ENCODE data around the gene PPP1R18.

DNA sequence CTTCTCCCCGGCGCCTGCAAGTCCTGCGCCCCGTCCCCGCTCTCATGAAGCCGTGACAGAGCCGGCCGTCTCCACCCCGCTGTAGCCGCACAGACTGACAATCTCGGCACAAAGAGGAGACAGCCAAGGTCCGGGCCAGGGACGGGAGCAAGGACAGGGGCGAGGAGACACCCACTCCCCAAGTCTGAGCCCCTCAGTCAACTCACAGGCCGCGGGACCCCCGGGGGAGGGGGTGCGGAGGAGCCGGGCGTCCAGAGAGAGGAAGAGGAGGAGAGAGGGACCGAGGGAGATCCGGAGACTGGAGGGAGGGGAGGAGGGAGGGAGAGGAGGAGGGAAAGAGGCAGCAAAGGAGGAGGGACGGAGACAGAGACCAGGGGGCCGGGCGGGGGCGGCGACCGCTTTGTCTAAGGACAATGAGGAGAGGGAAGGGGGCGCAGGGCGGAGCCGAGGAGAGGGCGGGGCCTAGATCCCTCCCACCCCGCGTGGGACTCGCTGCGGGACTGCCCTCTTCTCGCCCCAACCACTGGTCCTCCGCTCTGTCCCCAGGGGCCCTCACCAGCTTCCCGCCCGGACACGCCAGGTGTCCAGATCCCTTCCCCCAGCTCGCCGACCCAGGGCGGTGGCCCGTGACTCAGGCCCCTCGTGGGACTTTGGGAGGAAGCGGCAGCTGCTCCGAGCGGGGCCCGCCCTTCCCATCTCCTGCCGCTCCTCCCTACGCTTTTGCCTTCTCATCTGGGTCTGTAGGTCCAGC lies 638 bp upstream of the PPP1R18 start:
- no peak for TF ChIP-seq CTCF (IDR thresholded peaks at IDR 0.05; ENCODE audit: low read depth, low read length)
- TF ChIP-seq MYC (IDR thresholded peaks at IDR 0.05; ENCODE audit: low read depth, low read length) = peak; percentile 50
- no peak for TF ChIP-seq POLR2A (IDR thresholded peaks at IDR 0.05; ENCODE audit: extremely low read depth, insufficient read length)

Data from NB4 (cell line).